ENCODE results near the gene SART3. TPM values are rescaled to one million over a fixed set of nuclear protein-coding genes. Genes with fewer than 3 reads are reported as not detected.
"Not testable (repeated sequence)": the region's sequence is repeated elsewhere in the genome, so short reads cannot be mapped to it uniquely, and the experiment has no call there.

Gene SART3
- total and polyA plus RNA-seq, 10 donors = 13.1 to 118 (median 64.9) TPM

GRCh38 chr12:108576660-108577234, 15.8 kb upstream of the SART3 start:
- Histone ChIP-seq H3K27me3 (replicated peaks in 1 of 7) (no peaks in the 10 kb centered on the region), H3K36me3 (no peaks in the 10 kb centered on the region), H3K9me3 (no peaks in the 10 kb centered on the region), H3K4me1 (peaks cover 0 to 41% (median 8%) of the 10 kb centered on the region in 6 donors), H3K4me3 (no peak overlapping the region), H3K27ac (no peak overlapping the region)
- DNase-seq = no peak
- WGBS, 5 donors = 54 to 79% (median 62%) methylated on average over 6 of the region's 6 CpGs
- intact Hi-C loops (cut with DNase I; ENCODE audit: low total_unique reads) = no loop called here
- TF ChIP-seq POLR2A (IDR thresholded peaks at IDR 0.05) (no peak), POLR2AphosphoS5 (IDR thresholded peaks at IDR 0.05) (no peak)
- TF ChIP-seq, protein P1, sequence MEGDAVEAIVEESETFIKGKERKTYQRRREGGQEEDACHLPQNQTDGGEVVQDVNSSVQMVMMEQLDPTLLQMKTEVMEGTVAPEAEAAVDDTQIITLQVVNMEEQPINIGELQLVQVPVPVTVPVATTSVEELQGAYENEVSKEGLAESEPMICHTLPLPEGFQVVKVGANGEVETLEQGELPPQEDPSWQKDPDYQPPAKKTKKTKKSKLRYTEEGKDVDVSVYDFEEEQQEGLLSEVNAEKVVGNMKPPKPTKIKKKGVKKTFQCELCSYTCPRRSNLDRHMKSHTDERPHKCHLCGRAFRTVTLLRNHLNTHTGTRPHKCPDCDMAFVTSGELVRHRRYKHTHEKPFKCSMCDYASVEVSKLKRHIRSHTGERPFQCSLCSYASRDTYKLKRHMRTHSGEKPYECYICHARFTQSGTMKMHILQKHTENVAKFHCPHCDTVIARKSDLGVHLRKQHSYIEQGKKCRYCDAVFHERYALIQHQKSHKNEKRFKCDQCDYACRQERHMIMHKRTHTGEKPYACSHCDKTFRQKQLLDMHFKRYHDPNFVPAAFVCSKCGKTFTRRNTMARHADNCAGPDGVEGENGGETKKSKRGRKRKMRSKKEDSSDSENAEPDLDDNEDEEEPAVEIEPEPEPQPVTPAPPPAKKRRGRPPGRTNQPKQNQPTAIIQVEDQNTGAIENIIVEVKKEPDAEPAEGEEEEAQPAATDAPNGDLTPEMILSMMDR (IDR thresholded peaks at IDR 0.05 in 8 of 11, conservative IDR thresholded peaks at IDR 0.05 in 3 of 11) = no peak

DNA sequence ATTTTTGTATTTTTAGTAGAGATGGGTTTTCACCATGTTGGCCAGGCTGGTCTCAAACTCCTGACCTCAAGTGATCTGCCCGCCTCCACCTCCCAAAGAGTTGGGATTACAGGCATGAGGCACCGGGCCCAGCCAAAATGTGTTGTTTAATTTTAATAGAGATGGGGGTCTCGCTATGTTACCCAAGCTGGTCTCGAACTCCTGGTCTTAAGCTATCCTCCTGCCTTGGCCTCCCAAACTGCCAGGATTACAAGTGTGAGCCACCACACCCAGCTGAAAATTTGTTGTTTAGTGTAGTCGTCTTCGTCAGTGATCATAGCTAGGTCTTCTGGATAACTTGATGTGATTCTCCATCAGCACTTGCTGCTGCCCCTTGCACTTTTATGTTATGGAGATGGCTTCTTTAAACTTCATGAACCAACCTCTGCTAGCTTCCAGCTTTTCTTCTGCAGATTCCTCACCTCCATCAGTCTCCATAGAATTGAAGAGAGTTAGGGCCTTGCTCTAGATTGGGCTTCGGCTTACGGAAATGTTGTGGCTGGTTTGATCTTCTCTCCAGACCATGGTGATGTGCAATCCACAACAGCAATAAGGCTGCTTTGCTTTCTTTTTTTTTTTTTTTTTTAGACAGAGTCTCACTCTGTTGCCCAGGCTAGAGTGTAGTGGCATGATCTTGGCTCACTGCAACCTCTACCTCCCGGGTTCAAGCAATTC, 14.4 kb upstream of the SART3 start:
- WGBS, 5 donors = 87 to 94% (median 91%) methylated on average over 9 of the region's 9 CpGs
- H3K4me3 ChIP-seq = no peak overlapping the region
- peak overlapping the region in 1 of 8 donors; percentile 2 for H3K27ac ChIP-seq
- intact Hi-C loops (cut with DNase I; ENCODE audit: low total_unique reads) = no loop called here
- H3K9me3 ChIP-seq = no peaks in the 10 kb centered on the region
- peaks cover 0 to under 1% (median 0%) of the 10 kb centered on the region in 6 donors for H3K36me3 ChIP-seq
- DNase-seq = no peak
- TF ChIP-seq POLR2A (IDR thresholded peaks at IDR 0.05) (no peak), POLR2AphosphoS5 (IDR thresholded peaks at IDR 0.05) (no peak)
- TF ChIP-seq, protein P1 (IDR thresholded peaks at IDR 0.05 in 8 of 11, conservative IDR thresholded peaks at IDR 0.05 in 3 of 11) = no peak
- H3K27me3 ChIP-seq (replicated peaks in 1 of 7) = no peaks in the 10 kb centered on the region
- H3K4me1 ChIP-seq = peaks cover 0 to 48% (median 8%) of the 10 kb centered on the region in 6 donors

DNA sequence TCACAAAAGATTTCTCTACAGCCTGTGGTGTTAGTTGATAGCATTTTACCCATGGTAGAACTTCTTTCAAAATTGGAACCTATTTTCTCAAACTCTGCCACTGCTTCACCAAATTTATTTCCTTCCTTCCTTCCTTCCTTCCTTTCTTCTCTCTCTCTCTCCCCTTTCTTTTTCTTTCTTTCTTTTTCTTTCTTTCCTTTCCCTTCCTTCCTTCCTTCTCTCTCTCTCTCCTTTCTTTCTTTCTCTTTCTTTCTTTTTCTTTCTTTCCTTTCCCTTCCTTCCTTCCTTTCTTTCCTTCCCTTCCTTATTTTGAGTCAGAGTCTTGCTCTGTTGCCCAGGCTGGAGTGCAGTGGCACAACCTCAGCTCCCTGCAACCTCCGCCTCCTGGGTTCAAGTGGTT, 13.3 kb upstream of the SART3 start:
- H3K27me3 ChIP-seq (replicated peaks in 1 of 7); DNase-seq; intact Hi-C loops (cut with DNase I; ENCODE audit: low total_unique reads); H3K4me3 ChIP-seq; H3K9me3 ChIP-seq; H3K27ac ChIP-seq: not testable (repeated sequence)
- 87 to 100% (median 94%) methylated on average over 1 of the region's 1 CpG for WGBS, 5 donors
- peaks cover 0 to 11% (median 9%) of the 10 kb centered on the region in 6 donors for H3K36me3 ChIP-seq
- H3K4me1 ChIP-seq = peaks cover 2 to 52% (median 12%) of the 10 kb centered on the region in 6 donors

DNA sequence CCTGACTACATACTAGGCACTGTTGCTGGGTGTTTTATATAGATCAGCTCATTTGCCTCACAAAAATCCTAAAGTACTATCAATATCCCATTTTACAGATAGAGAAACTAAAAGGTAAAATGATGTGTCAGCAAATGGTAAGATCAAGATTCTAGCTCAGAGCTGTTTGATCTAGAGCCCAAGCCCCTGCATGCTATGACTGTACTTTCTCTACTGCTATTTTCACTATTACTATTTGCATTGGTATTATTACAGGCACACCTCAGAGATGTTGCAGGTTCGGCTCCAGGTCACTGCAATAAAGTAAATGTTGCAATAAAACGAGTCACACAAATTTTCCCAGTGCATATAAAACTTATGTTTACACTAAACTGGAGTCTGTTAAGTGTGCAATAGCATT, 12.3 kb upstream of the SART3 start:
- H3K9me3 ChIP-seq = no peaks in the 10 kb centered on the region
- DNase-seq = no peak
- no peak overlapping the region for H3K4me3 ChIP-seq
- H3K4me1 ChIP-seq = peaks cover 10 to 60% (median 22%) of the 10 kb centered on the region in 6 donors
- WGBS, 5 donors = 43 to 65% (median 53%) methylated on average over 2 of the region's 2 CpGs
- peaks cover 0 to 21% (median 18%) of the 10 kb centered on the region in 6 donors for H3K36me3 ChIP-seq
- intact Hi-C loops (cut with DNase I; ENCODE audit: low total_unique reads) = no loop called here
- H3K27me3 ChIP-seq (replicated peaks in 1 of 7) = no peaks in the 10 kb centered on the region
- TF ChIP-seq, protein P1 (IDR thresholded peaks at IDR 0.05 in 8 of 11, conservative IDR thresholded peaks at IDR 0.05 in 3 of 11) = no peak
- TF ChIP-seq POLR2A (IDR thresholded peaks at IDR 0.05) (no peak), POLR2AphosphoS5 (IDR thresholded peaks at IDR 0.05) (no peak)
- no peak overlapping the region for H3K27ac ChIP-seq
